GM23338 (cell line): ENCODE measurements around the gene FAM221A. TPM values are rescaled to one million over a fixed set of nuclear protein-coding genes. Genes with fewer than 3 reads are reported as not detected.

Experiments used
- CTCF ChIP-seq, 2 experiments: fragments of 200-600 bp in 1 of 2; sonication (generic) in 1 of 2; conservative IDR thresholded peaks; 2 replicates each; pipeline versions ENCODE4 v1.5.1 to v1.6.1; 2016 to 2017; ENCODE audit warnings: antibody characterized with exemption in 2 of 2, low read depth in 2 of 2, mild to moderate bottlenecking in 2 of 2, moderate library complexity in 1 of 2
- EZH2phosphoT487 ChIP-seq: fragments of 200-600 bp; sonication (generic); IDR thresholded peaks from one replicate; pipeline ENCODE4 v1.8.1; 2018; ENCODE audit warnings: antibody characterized with exemption; ENCODE audit not compliant: unreplicated experiment
- REST ChIP-seq: IDR thresholded peaks from one replicate; pipeline ENCODE4 v1.6.1; 2018; ENCODE audit warnings: antibody characterized with exemption; ENCODE audit not compliant: unreplicated experiment
- ZNF331 ChIP-seq: fragments of 250-450 bp; sonication (Bioruptor Pico); IDR thresholded peaks from 2 replicates; pipeline ENCODE4 v1.5.0; 2020; ENCODE audit warnings: low read depth, mild to moderate bottlenecking, moderate library complexity
- polyA plus RNA-seq: library from polyadenylated mRNA; unstranded; fragments of >200 nt; fragmentation: Nextera tagmentation; extraction: Ambion mirVana; gene quantifications from 2 replicates; pipeline ENCODE4 v1.2.1, GENCODE V29; 2016
- small RNA-seq: library from RNA; depleted of rRNA; stranded (forward); fragments of <200 nt; gene quantifications from one replicate; pipeline ENCODE3, GENCODE V24; 2014; ENCODE audit warnings: low replicate concordance
- total RNA-seq: library from RNA; depleted of rRNA; stranded (reverse); fragments of >200 nt; shearing (Covaris generic); gene quantifications from 2 replicates; pipeline ENCODE4 v1.2.3, GENCODE V29; 2014; rRNA removed

The FAM221A gene
- total and polyA plus RNA-seq, 2 experiments from 2014 or later = 31.4 to 35.7 TPM

GRCh38 chr7:23751852-23752251, 71.9 kb downstream of the FAM221A start (continued):
- TF ChIP-seq EZH2phosphoT487 (no peak), ZNF331 (CRISPR knock-in tag) (no peak), CTCF (conservative IDR thresholded peaks at IDR 0.05; ENCODE audit: low read depth in 2 of 2) (no peak), REST (no peak)

Small RNAs within 50 kb of the gene (small RNA-seq; reads per million reads assigned to genes)
- gene AC006026.2 = not detected

Other genes with a start within 250 kb of the FAM221A start
- 183 and 209 TPM in 2 replicates for gene IGF2BP3, start 209.7 kb upstream of the FAM221A start, total RNA-seq
- 47.1 and 52.0 TPM in 2 replicates for gene IGF2BP3, start 209.7 kb upstream of the FAM221A start, polyA plus RNA-seq
- 82.6 and 118 TPM in 2 replicates for gene TRA2A, start 148.2 kb upstream of the FAM221A start, total RNA-seq
- 271 and 274 TPM in 2 replicates for gene TRA2A, start 148.2 kb upstream of the FAM221A start, polyA plus RNA-seq
- 5.7 and 14.9 TPM in 2 replicates for gene CCDC126, start 82.8 kb upstream of the FAM221A start, total RNA-seq
- 3.6 and 6.6 TPM in 2 replicates for gene CCDC126, start 82.8 kb upstream of the FAM221A start, polyA plus RNA-seq
- gene STK31, start 30.0 kb downstream of the FAM221A start, total RNA-seq = 0.31 and 0.43 TPM in 2 replicates
- gene STK31, start 30.0 kb downstream of the FAM221A start, polyA plus RNA-seq = 0.14 and 0.55 TPM in 2 replicates